HepG2 (cell line): ENCODE results near the gene TCF25. TPM values are rescaled to one million over a fixed set of nuclear protein-coding genes. Genes with fewer than 3 reads are reported as not detected.

Experiments
- ATF7 ChIP-seq, 2 experiments: fragments of 450-650 bp in 1 of 2; sonication (generic) in 1 of 2; formaldehyde crosslinking in 1 of 2; IDR thresholded peaks; 2 replicates each; pipeline versions ENCODE4 v1.4.0 to v1.6.1; 2016 to 2020; ENCODE audit warnings: antibody characterized with exemption in 1 of 2, mild to moderate bottlenecking in 1 of 2, missing genetic modification reagents in 1 of 2
- BATF2 ChIP-seq: sonication (generic); formaldehyde crosslinking; IDR thresholded peaks from 2 replicates; pipeline ENCODE4 v1.8.0; 2022; ENCODE audit warnings: mild to moderate bottlenecking, missing genetic modification reagents, moderate library complexity
- CCDC6 ChIP-seq: sonication (generic); formaldehyde crosslinking; IDR thresholded peaks from 2 replicates; pipeline ENCODE4 v1.8.1; 2022; ENCODE audit warnings: mild to moderate bottlenecking, missing genetic modification reagents, moderate library complexity
- ETV6 ChIP-seq: sonication (generic); formaldehyde crosslinking; conservative IDR thresholded peaks from 2 replicates; pipeline ENCODE4 v1.4.0; 2020; ENCODE audit warnings: missing genetic modification reagents
- GATAD1 ChIP-seq: IDR thresholded peaks from 2 replicates; pipeline ENCODE4 v1.6.1; 2016; ENCODE audit warnings: missing genetic modification reagents, missing compliant biosample characterization
- GPBP1L1 ChIP-seq: sonication (generic); formaldehyde crosslinking; IDR thresholded peaks from 2 replicates; pipeline ENCODE4 v1.5.0; 2020; ENCODE audit warnings: mild to moderate bottlenecking, missing genetic modification reagents
- IRF2 ChIP-seq: IDR thresholded peaks from 2 replicates; pipeline ENCODE4 v1.6.1; 2018; ENCODE audit warnings: missing genetic modification reagents, missing compliant biosample characterization
- MED8 ChIP-seq: sonication (generic); formaldehyde crosslinking; IDR thresholded peaks from 2 replicates; pipeline ENCODE4 v1.8.1; 2023; ENCODE audit warnings: mild to moderate bottlenecking, missing genetic modification reagents; ENCODE audit not compliant: insufficient replicate concordance
- MIER2 ChIP-seq: IDR thresholded peaks from 2 replicates; pipeline ENCODE4 v1.6.1; 2016; ENCODE audit warnings: missing biosample characterization, missing genetic modification reagents
- RFXANK ChIP-seq: IDR thresholded peaks from 2 replicates; pipeline ENCODE4 v1.6.1; 2016
- SETDB1 ChIP-seq: sonication (generic); formaldehyde crosslinking; IDR thresholded peaks from 2 replicates; pipeline ENCODE4 v1.5.1; 2020; ENCODE audit warnings: missing genetic modification reagents, mild to moderate bottlenecking, borderline replicate concordance
- SNAPC5 ChIP-seq: sonication (generic); formaldehyde crosslinking; IDR thresholded peaks from 2 replicates; pipeline ENCODE4 v1.8.1; 2023; ENCODE audit warnings: mild to moderate bottlenecking, missing genetic modification reagents, borderline replicate concordance
- SOX5 ChIP-seq: IDR thresholded peaks from 2 replicates; pipeline ENCODE4 v1.6.1; 2016; ENCODE audit warnings: borderline replicate concordance
- SPEN ChIP-seq: sonication (generic); formaldehyde crosslinking; IDR thresholded peaks from 2 replicates; pipeline ENCODE4 v1.5.1; 2020; ENCODE audit warnings: low read depth, mild to moderate bottlenecking, missing genetic modification reagents
- ZBTB4 ChIP-seq: sonication (generic); formaldehyde crosslinking; IDR thresholded peaks from 2 replicates; pipeline ENCODE4 v1.4.0; 2020; ENCODE audit warnings: missing genetic modification reagents, mild to moderate bottlenecking, borderline replicate concordance
- ZBTB43 ChIP-seq: sonication (generic); formaldehyde crosslinking; conservative IDR thresholded peaks from 2 replicates; pipeline ENCODE4 v1.4.0; 2020; ENCODE audit warnings: missing genetic modification reagents
- ZGPAT ChIP-seq: IDR thresholded peaks from 2 replicates; pipeline ENCODE4 v1.6.1; 2016; ENCODE audit warnings: mild to moderate bottlenecking
- ZNF207 ChIP-seq: fragments of 450-650 bp; IDR thresholded peaks from 2 replicates; pipeline ENCODE4 v1.6.1; 2016; ENCODE audit warnings: antibody characterized with exemption, borderline replicate concordance
- ZNF256 ChIP-seq: sonication (generic); formaldehyde crosslinking; conservative IDR thresholded peaks from 2 replicates; pipeline ENCODE4 v1.4.0; 2020; ENCODE audit warnings: missing genetic modification reagents
- ZNF589 ChIP-seq: sonication (generic); formaldehyde crosslinking; conservative IDR thresholded peaks from 2 replicates; pipeline ENCODE4 v1.8.0; 2022; ENCODE audit warnings: mild to moderate bottlenecking, moderate library complexity, missing genetic modification reagents
- ZNF652 ChIP-seq: IDR thresholded peaks from 2 replicates; pipeline ENCODE4 v1.6.1; 2016; ENCODE audit warnings: low read depth, borderline replicate concordance
- polyA plus RNA-seq, 8 experiments: library from polyadenylated mRNA; depleted of rRNA in 3 of 8; stranded (reverse) in 7 of 8; unstranded in 1 of 8; fragments of >200 nt; fragmentation: Illumina TruSeq in 4 of 8; extraction: Trizol in 4 of 8; gene quantifications; 2 replicates each; pipeline versions ENCODE4 v1.2.1 to v1.2.3, GENCODE V29; 2011 to 2016; ENCODE audit warnings: low read depth in 4 of 8, missing spikeins in 1 of 8, mixed read lengths in 1 of 8; ENCODE audit not compliant: insufficient read depth in 1 of 8
- total RNA-seq, 5 experiments: library from RNA; depleted of rRNA; stranded (reverse); fragments of >200 nt; fragmentation: Illumina TruSeq; extraction: Trizol; gene quantifications; 2 replicates each; pipeline ENCODE4 v1.2.3, GENCODE V29; 2016; ENCODE audit warnings: low read depth in 1 of 5

Gene TCF25
- total and polyA plus RNA-seq, 2 of the 13 experiments (the other 11 are each of a cell fraction or from before 2014, with no cell fraction given): 138 to 206 TPM

GRCh38 chr16:89918453-89919347 is 45.3 kb downstream of the TCF25 start, which contains the start of gene MC1R (continued):
- no peak for TF ChIP-seq ZNF207
- no peak for TF ChIP-seq SETDB1 (CRISPR knock-in tag)
- peak; percentile 29 for TF ChIP-seq MIER2 (CRISPR knock-in tag)
- TF ChIP-seq GPBP1L1 (CRISPR knock-in tag): no peak
- TF ChIP-seq ZNF589 (CRISPR knock-in tag): no peak
- TF ChIP-seq ATF7 (IDR thresholded peaks at IDR 0.05): no peak
- no peak for TF ChIP-seq ATF7 (CRISPR knock-in tag; IDR thresholded peaks at IDR 0.05)
- TF ChIP-seq ETV6: 0 out of 2 replicates have a peak, but pooled peaks have one; percentile 56
- peak; percentile 73; the same call in 1 of the 2 replicates for TF ChIP-seq GATAD1 (CRISPR knock-in tag)
- 0 out of 2 replicates have a peak, but pooled peaks have one; percentile 8 for TF ChIP-seq ZBTB4
- TF ChIP-seq SPEN (CRISPR knock-in tag): peak; percentile 68
- 0 out of 2 replicates have a peak, but pooled peaks have one; percentile 14 for TF ChIP-seq ZNF652 (CRISPR knock-in tag)
- TF ChIP-seq ZNF256 (CRISPR knock-in tag): no peak
- TF ChIP-seq CCDC6 (CRISPR knock-in tag): no peak
- TF ChIP-seq RFXANK (CRISPR knock-in tag): no peak
- TF ChIP-seq ZBTB43: peak; percentile 93
- peak; percentile 61; the same call in 1 of the 2 replicates for TF ChIP-seq BATF2 (CRISPR knock-in tag)
- no peak for TF ChIP-seq MED8 (CRISPR knock-in tag)
- TF ChIP-seq SOX5: peak; percentile 69; the same call in 1 of the 2 replicates
- peak; percentile 69; the same call in 1 of the 2 replicates for TF ChIP-seq IRF2 (CRISPR knock-in tag)
- TF ChIP-seq ZGPAT (CRISPR knock-in tag): no peak; the same call in 1 of the 2 replicates
- TF ChIP-seq SNAPC5 (CRISPR knock-in tag): no peak
